ENCODE measurements around the gene MAN1C1.

Gene MAN1C1

DNA sequence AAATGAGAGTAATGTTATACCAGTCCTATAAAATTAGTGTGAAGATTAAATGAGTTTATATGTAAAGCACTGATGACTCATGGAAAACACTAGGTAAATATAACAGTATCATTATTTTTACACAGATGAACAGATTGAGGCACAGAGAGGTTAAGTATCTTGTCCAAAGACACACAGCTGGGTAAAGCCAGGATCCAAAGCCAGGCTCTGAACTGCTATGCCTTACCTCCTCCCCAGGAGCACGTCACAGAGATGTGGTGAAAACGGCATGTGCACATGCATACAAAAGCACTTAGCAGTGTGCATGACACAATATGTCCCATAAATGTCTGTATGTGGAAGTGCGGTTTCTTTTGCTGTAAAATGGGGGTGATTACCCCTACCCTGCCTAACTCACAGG is 56.9 kb downstream of the MAN1C1 start:
- Histone ChIP-seq H4K20me1 (ENCODE audit: low read depth, low read length) (no peaks in the 10 kb centered on the region), H3K9ac (ENCODE audit: low read length) (no peak overlapping the region), H3F3A (ENCODE audit: insufficient read depth) (no peaks in the 10 kb centered on the region), H3K36me3 (ENCODE audit: low read length) (no peaks in the 10 kb centered on the region), H3K27ac (ENCODE audit: low read depth, low read length) (no peak overlapping the region), H3K27me3 (ENCODE audit: low read length) (no peaks in the 10 kb centered on the region), H3K4me2 (ENCODE audit: low read depth, low read length, poor library complexity, severe bottlenecking) (no peak overlapping the region), H3K79me2 (ENCODE audit: insufficient read depth, low read length) (no peaks in the 10 kb centered on the region), H3K4me3 (ENCODE audit: insufficient read depth, low read length, poor library complexity, severe bottlenecking) (no peak overlapping the region), H3K9me2 (replicated peaks; ENCODE audit: insufficient read depth, low read length) (no peaks in the 10 kb centered on the region), H3K9me3 (ENCODE audit: insufficient read depth, low read length) (no peaks in the 10 kb centered on the region), H2AFZ (ENCODE audit: low read depth, low read length, severe bottlenecking) (no peak overlapping the region)
- TF ChIP-seq CTCF (IDR thresholded peaks at IDR 0.05; ENCODE audit: insufficient read depth, low read length, poor library complexity, severe bottlenecking) (no peak), EZH2phosphoT487 (conservative IDR thresholded peaks at IDR 0.05; ENCODE audit: low read length) (no peak)

DNA sequence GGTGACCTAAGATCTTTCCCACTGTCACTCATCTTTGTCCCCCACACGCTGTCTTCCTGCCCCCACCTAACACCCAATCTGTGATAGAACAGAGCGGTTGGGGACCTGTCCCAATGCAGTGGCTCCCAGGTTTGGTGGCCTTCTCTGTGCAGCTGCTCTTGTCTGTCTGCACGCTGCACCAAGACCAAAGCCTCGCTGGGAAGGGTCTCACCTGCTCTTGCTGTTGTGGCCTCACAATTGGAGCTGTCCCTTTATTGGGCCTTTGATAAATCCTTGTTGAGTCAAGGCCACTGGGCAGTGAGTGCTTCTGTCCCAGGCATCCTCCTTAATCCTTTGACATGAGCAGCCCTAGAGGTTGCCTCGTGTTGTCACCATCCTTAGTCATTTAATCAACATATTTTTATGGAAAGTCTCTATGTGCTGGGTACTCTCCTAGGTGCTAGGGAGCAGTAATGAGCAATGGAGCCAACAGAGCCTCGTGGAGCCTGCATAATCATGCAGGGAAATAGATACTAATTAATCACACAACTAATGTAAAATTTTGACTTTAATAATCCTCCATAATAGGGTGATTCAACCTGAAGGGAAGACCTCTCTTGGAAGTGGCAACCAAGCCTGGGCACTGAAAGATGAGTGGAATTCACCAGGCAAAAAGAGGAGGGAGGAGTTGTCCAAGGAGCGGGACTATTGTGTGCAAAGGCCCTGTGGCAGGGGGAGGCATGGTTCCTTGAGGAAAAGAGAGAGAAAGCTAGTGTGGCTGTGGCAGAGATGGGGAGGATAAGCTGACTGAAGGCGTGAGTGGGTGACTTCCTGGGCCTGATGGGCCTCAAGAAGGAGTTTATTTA is 57.6 kb downstream of the MAN1C1 start:
- Histone ChIP-seq H3K36me3 (ENCODE audit: low read length) (no peaks in the 10 kb centered on the region), H3K27me3 (ENCODE audit: low read length) (no peaks in the 10 kb centered on the region), H3K27ac (ENCODE audit: low read depth, low read length) (no peak overlapping the region), H3K79me2 (ENCODE audit: insufficient read depth, low read length) (no peaks in the 10 kb centered on the region), H3F3A (ENCODE audit: insufficient read depth) (no peaks in the 10 kb centered on the region), H3K9ac (ENCODE audit: low read length) (no peak overlapping the region), H3K9me2 (replicated peaks; ENCODE audit: insufficient read depth, low read length) (no peaks in the 10 kb centered on the region), H3K4me3 (ENCODE audit: insufficient read depth, low read length, poor library complexity, severe bottlenecking) (no peak overlapping the region), H4K20me1 (ENCODE audit: low read depth, low read length) (no peaks in the 10 kb centered on the region), H2AFZ (ENCODE audit: low read depth, low read length, severe bottlenecking) (no peak overlapping the region), H3K4me2 (ENCODE audit: low read depth, low read length, poor library complexity, severe bottlenecking) (no peak overlapping the region), H3K9me3 (ENCODE audit: insufficient read depth, low read length) (no peaks in the 10 kb centered on the region)
- TF ChIP-seq EZH2phosphoT487 (conservative IDR thresholded peaks at IDR 0.05; ENCODE audit: low read length) = no peak
- no peak for TF ChIP-seq CTCF (IDR thresholded peaks at IDR 0.05; ENCODE audit: insufficient read depth, low read length, poor library complexity, severe bottlenecking)

- H3K4me3 ChIP-seq (ENCODE audit: insufficient read depth, low read length, poor library complexity, severe bottlenecking) = no peak overlapping the region
- no peaks in the 10 kb centered on the region for H3K36me3 ChIP-seq (ENCODE audit: low read length)
- no peaks in the 10 kb centered on the region for H4K20me1 ChIP-seq (ENCODE audit: low read depth, low read length)
- H2AFZ ChIP-seq (ENCODE audit: low read depth, low read length, severe bottlenecking) = no peak overlapping the region
- no peak overlapping the region for H3K27ac ChIP-seq (ENCODE audit: low read depth, low read length)
- no peaks in the 10 kb centered on the region for H3K27me3 ChIP-seq (ENCODE audit: low read length)
- TF ChIP-seq CTCF (IDR thresholded peaks at IDR 0.05; ENCODE audit: insufficient read depth, low read length, poor library complexity, severe bottlenecking) (no peak), EZH2phosphoT487 (conservative IDR thresholded peaks at IDR 0.05; ENCODE audit: low read length) (no peak)
- H3K9me3 ChIP-seq (ENCODE audit: insufficient read depth, low read length) = no peaks in the 10 kb centered on the region
- no peaks in the 10 kb centered on the region for H3K79me2 ChIP-seq (ENCODE audit: insufficient read depth, low read length)
- H3K9me2 ChIP-seq (replicated peaks; ENCODE audit: insufficient read depth, low read length) = no peaks in the 10 kb centered on the region
- no peak overlapping the region for H3K4me2 ChIP-seq (ENCODE audit: low read depth, low read length, poor library complexity, severe bottlenecking)
- H3K9ac ChIP-seq (ENCODE audit: low read length) = no peak overlapping the region
- no peaks in the 10 kb centered on the region for H3F3A ChIP-seq (ENCODE audit: insufficient read depth)
These were observed 58.2 kb downstream of the MAN1C1 start for GRCh38 chr1:25674807-25675084.
